Neural cell (in vitro differentiated cells): ENCODE data around the gene PC.

Source experiments
- SMC3 ChIP-seq: fragments of 450-650 bp; conservative IDR thresholded peaks from 2 replicates; pipeline ENCODE4 v1.6.1; 2014; ENCODE audit warnings: antibody characterized with exemption, mild to moderate bottlenecking, moderate library complexity; ENCODE audit not compliant: poor library complexity
- TF ChIP-seq, protein P1 (sequence below): fragments of 450-650 bp; IDR thresholded peaks from 2 replicates; pipeline ENCODE4 v1.5.1; 2014; ENCODE audit warnings: antibody characterized with exemption, mild to moderate bottlenecking, moderate library complexity; ENCODE audit not compliant: poor library complexity, severe bottlenecking
- TF ChIP-seq, protein P2 (sequence below): IDR thresholded peaks from 2 replicates; pipeline ENCODE4 v1.6.1; 2012; ENCODE audit warnings: borderline replicate concordance

DNA sequence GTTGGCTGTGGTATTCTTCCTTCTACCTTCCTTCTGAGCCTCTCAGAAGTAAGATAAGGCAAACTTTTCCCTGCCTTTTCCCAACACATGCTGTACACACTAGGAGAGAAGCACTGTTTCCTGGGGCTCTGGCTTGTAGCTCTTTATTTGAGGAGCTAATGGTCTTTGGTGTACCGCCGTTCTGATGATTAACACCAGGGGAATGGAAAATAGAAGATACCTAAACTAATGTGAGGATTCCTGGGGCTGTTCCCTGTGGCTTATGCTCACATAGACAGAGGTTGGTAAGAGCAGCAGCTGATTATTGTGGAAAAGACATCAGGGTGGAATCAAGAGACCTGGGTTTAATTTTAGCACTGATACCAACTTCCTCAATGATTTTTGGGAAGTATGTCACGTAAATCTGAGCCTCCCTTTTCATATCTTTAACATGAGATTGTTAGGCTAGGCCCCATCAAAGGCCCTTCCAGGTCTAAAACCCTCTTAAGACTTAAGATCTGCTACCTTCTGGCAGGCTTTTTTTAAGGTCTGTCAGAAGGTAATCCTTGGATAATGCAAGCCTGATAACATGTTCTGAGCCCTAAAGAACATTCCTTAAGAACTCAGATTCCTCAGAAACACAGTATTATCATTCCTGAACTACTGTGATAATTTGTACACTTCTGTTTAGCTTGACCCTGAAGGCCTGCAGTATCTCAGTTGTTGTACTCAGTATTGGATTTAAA, 139.8 kb downstream of the PC start:
- TF ChIP-seq, protein P1, sequence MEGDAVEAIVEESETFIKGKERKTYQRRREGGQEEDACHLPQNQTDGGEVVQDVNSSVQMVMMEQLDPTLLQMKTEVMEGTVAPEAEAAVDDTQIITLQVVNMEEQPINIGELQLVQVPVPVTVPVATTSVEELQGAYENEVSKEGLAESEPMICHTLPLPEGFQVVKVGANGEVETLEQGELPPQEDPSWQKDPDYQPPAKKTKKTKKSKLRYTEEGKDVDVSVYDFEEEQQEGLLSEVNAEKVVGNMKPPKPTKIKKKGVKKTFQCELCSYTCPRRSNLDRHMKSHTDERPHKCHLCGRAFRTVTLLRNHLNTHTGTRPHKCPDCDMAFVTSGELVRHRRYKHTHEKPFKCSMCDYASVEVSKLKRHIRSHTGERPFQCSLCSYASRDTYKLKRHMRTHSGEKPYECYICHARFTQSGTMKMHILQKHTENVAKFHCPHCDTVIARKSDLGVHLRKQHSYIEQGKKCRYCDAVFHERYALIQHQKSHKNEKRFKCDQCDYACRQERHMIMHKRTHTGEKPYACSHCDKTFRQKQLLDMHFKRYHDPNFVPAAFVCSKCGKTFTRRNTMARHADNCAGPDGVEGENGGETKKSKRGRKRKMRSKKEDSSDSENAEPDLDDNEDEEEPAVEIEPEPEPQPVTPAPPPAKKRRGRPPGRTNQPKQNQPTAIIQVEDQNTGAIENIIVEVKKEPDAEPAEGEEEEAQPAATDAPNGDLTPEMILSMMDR: no peak
- TF ChIP-seq, protein P2, sequence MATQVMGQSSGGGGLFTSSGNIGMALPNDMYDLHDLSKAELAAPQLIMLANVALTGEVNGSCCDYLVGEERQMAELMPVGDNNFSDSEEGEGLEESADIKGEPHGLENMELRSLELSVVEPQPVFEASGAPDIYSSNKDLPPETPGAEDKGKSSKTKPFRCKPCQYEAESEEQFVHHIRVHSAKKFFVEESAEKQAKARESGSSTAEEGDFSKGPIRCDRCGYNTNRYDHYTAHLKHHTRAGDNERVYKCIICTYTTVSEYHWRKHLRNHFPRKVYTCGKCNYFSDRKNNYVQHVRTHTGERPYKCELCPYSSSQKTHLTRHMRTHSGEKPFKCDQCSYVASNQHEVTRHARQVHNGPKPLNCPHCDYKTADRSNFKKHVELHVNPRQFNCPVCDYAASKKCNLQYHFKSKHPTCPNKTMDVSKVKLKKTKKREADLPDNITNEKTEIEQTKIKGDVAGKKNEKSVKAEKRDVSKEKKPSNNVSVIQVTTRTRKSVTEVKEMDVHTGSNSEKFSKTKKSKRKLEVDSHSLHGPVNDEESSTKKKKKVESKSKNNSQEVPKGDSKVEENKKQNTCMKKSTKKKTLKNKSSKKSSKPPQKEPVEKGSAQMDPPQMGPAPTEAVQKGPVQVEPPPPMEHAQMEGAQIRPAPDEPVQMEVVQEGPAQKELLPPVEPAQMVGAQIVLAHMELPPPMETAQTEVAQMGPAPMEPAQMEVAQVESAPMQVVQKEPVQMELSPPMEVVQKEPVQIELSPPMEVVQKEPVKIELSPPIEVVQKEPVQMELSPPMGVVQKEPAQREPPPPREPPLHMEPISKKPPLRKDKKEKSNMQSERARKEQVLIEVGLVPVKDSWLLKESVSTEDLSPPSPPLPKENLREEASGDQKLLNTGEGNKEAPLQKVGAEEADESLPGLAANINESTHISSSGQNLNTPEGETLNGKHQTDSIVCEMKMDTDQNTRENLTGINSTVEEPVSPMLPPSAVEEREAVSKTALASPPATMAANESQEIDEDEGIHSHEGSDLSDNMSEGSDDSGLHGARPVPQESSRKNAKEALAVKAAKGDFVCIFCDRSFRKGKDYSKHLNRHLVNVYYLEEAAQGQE: no peak
- no peak for TF ChIP-seq SMC3
